HG03175 (cell line): Measurements from ENCODE around the gene MEIOSIN.

ENCODE experiments used
- ATAC-seq: cut with Tn5 transposase; IDR thresholded peaks from one replicate; pipeline ENCODE4 v1.9.1; 2021; ENCODE audit warnings: mild to moderate bottlenecking, moderate library complexity; ENCODE audit not compliant: unreplicated experiment

MEIOSIN gene

GRCh38 chr19:45763691-45764294 is 30.6 kb downstream of the MEIOSIN start:
- ATAC-seq = no peak

GRCh38 chr19:45764475-45764874 is 31.2 kb downstream of the MEIOSIN start:
- no peak for ATAC-seq

- no peak for ATAC-seq
Measured at GRCh38 chr19:45764945-45765701, 31.9 kb downstream of the MEIOSIN start.

DNA sequence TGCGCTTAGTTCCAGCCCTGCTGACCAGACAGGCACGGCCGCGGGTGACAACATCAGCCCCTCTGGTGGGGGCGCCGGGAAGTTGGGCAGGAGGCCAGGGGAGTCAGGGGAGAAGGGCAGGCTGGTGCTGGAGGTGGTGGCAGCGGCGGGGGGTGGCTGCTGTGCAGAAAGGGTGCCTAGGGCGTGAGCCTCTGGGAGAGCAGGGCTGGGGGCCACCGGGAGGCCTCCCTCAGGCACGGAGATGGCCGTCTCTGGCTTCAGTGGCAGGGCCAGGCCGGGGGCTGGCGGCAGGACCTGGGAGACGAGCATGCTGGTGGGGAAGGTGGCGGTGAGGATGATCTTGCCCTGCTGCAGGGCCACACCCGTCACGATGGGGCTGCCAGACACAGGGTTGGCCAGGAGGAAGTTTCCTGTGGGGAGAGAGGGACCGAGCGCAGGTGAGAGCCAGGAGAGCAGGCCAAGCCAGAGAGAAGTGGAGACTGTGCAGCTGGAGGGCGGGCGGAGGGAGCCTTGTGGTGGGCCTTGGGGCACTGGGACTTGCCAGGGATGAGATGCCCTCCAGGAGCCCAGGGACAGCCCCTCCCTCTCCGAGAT is 32.6 kb downstream of the MEIOSIN start:
- ATAC-seq = no peak

- ATAC-seq = no peak
Measured at GRCh38 chr19:45766296-45766868, 33.1 kb downstream of the MEIOSIN start.

DNA sequence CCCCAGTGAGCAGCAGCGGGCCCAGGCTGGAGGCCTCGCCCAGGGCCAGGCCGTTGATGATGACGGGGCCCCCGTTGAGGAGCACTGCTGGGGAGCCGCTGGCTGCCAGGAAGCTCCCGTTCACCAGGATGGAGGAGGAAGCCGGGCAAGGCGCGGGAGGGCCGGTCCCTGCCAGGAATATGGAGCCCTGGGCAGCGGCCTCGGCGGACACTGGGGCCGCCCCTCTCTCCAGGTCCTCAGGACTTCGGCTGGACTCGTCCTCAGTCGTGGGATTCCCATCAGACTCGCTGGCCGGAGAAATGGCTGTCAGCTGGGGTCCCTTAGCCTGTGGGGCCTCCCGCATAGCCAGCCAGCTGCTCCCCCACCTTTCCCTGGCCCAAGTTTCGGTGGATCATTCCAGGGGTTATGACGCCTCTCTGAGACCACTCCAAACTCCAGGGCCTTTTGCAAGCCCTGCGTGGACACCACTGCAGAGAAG is 33.7 kb downstream of the MEIOSIN start:
- no peak for ATAC-seq

- no peak for ATAC-seq
Measured at GRCh38 chr19:45767410-45767880, 34.2 kb downstream of the MEIOSIN start.

DNA sequence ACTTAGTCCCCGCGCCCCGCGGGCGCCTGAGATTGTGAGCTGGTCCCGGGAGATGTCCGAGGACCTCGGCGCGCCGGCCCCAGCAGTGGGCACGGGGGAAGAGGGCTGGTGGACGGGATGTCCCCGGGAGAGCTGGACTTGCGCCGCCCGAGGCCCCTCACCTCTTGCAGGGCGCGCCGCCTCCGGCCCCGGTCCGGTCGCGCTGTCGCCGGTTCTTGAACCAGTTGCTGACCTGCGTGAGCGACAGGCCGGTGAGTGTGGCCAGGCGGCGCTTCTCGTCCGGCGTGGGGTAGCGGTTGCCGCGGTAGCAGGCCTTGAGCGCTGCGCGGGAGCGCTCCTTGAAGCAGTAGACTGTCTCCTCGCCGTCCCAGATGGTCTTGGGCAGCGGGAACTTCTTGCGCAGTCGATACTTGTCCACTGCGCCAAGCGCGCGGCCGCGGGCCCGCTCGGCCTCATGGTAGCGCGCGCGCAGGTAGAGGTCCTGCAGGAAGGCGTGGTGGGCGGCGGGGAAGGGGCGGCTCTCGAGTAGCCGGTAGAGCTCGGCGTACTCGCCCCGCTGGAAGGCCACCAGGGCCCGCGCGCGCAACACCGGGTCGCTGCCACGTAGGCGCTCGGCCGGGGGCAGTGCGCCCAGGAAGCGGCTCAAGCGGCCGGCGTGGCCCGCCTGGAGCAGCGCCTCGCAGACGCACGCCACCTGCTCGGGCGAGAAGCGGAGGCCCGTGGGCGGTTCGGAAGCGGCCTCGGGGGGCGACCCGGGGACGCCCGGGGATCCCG is 34.8 kb downstream of the MEIOSIN start:
- no peak for ATAC-seq

DNA sequence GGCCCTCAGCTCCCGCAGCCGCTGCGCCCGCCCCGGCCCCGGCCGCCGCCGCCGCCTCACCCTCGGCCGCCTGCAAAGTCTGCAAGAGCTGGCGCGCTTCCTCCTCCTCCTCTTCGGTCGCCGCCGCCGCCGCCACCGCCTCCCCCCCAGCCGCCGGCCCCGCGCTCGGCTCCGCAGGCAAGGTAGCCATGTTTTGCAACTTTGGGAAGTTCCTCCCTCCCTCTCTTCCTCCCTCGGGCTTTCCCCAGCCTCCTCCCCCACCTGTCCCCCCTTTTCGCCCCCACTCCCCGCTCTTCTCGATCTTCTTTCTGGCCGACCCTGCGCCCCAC is 35.4 kb downstream of the MEIOSIN start:
- ATAC-seq = no peak

DNA sequence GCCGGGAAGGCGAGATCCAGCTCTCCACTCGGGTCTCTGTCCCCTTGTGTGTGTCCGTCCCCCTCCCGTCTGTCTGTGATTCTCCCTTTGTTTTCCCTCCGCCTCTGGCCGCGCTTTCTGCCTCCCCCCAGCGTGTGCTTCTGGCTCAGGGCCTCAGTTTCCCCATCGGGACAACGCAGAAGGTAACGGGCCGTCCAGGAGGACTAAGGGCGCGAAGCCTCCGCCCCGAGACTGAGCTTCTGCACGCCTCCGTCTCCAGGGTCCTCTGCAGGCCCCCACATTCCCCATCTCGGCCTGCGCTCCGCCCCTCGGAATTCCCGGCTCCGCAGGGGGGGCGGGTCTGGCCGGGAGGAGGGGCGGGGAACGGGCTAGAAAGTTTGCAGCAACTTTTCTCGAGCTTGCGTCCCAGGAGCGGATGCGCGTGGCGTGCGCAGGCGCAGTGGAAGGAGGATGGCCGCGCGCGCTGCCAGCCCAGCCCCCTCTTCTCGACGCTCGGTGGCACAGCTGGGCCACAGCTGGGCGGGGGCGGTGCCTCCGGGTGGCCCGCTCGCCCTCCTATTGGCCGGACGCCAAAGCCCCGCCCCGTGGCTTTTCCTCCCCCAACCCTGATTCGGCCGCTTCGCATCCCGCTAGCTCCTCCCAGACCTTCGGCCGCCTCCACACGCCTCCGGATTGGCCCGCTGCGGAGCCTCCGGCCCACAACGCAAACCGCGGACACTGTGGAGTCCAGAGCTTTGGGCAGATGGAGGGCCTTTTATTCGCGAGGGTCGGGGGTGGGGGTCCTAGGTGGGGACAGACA is 35.9 kb downstream of the MEIOSIN start, which contains the start of gene SIX5:
TSS of gene SIX5 (minus strand) at position 269 of the 799 bp plus-strand sequence. CDS start 408 bp downstream, outside the sequence.
- peak; percentile 48 for ATAC-seq

GRCh38 chr19:45769821-45770191 is 36.6 kb downstream of the MEIOSIN start:
- no peak for ATAC-seq

DNA sequence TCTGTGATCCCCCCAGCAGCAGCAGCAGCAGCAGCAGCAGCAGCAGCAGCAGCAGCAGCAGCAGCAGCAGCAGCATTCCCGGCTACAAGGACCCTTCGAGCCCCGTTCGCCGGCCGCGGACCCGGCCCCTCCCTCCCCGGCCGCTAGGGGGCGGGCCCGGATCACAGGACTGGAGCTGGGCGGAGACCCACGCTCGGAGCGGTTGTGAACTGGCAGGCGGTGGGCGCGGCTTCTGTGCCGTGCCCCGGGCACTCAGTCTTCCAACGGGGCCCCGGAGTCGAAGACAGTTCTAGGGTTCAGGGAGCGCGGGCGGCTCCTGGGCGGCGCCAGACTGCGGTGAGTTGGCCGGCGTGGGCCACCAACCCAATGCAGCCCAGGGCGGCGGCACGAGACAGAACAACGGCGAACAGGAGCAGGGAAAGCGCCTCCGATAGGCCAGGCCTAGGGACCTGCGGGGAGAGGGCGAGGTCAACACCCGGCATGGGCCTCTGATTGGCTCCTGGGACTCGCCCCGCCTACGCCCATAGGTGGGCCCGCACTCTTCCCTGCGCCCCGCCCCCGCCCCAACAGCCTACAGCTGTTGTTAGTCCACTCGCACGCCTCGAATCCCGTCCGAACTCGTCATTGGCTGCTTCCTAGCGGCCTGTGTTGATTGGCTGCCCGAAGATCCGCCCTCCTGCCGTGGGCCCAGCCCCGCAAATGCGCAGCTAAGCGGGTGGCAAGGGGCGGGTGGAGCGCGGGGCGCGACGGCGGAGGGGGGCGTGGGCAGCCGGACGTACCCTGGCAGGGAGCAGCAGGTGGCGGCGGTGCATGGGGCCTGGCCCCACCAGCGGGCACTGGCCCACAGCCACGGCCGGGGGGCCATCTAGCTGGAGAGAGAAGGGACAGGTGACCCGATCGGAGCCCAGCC is 37.2 kb downstream of the MEIOSIN start:
- peak; percentile 61 for ATAC-seq

GRCh38 chr19:45771311-45771933 is 38.2 kb downstream of the MEIOSIN start:
- no peak for ATAC-seq

DNA sequence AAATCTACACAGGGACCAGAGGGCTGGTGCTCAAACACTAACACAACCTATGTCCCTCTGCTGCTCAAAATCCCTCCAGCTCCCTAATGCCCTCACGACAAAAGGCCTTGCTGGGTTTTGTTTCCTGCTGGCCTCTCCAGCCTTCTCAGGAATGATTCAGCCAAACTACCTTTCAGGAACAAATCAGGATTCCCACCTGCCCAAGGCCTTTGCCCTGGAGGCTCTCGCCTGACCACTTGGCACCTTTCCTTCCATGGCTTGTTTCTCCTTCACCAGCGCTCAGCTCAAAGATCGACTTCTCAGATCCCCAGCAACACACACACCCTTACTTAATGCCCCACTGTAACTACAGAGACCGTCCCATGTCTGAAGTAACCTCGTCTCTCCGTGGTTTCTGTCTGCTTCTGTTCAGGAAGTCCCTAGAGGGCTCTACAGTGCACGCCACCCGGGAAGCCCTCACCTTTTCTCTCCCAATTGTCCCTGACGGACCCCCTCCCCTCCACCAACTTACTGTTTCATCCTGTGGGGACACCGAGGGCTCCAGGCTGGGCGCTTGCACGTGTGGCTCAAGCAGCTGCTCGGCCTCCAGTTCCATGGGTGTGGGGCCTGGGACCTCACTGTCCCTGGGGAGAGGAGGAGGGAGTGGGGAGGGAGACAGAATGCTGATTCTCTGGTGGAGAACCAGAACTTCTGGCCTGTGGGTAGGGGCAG is 39.0 kb downstream of the MEIOSIN start:
- ATAC-seq = no peak

GRCh38 chr19:45772912-45773311 is 39.7 kb downstream of the MEIOSIN start:
- no peak for ATAC-seq

GRCh38 chr19:45773384-45773783 is 40.1 kb downstream of the MEIOSIN start:
- no peak for ATAC-seq

DNA sequence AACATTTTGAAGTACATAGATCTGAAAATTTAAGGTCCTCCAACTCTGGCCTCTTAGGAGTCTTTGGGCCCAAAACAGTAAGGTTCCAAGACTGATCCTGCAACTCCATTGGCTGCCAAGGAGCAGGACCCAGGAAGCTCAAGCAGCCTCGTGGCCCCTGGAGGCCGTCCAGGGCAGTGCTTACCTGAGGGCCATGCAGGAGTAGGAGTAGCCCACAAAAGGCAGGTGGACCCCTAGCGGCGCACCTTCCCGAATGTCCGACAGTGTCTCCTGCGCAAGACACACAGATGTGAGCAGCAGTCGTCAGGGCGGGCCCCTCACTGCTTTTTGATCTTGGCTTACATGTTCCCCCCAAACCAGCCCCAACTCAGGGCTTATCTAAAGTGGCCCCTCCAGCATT is 41.5 kb downstream of the MEIOSIN start:
- no peak for ATAC-seq

- no peak for ATAC-seq
Measured at GRCh38 chr19:45777395-45777961, 44.2 kb downstream of the MEIOSIN start.
